Measurements from ENCODE around the gene CNPY4.

The CNPY4 gene

GRCh38 chr7:100167912-100168323 is 48.5 kb downstream of the CNPY4 start:
- DNase-seq (ENCODE audit: low read depth, low spot score): no peak

- DNase-seq (ENCODE audit: low read depth, low spot score): no peak
Observed at GRCh38 chr7:100169147-100169850, 49.9 kb downstream of the CNPY4 start.

GRCh38 chr7:100170101-100170897 is 50.9 kb downstream of the CNPY4 start:
- no peak for DNase-seq (ENCODE audit: low read depth, low spot score)

DNA sequence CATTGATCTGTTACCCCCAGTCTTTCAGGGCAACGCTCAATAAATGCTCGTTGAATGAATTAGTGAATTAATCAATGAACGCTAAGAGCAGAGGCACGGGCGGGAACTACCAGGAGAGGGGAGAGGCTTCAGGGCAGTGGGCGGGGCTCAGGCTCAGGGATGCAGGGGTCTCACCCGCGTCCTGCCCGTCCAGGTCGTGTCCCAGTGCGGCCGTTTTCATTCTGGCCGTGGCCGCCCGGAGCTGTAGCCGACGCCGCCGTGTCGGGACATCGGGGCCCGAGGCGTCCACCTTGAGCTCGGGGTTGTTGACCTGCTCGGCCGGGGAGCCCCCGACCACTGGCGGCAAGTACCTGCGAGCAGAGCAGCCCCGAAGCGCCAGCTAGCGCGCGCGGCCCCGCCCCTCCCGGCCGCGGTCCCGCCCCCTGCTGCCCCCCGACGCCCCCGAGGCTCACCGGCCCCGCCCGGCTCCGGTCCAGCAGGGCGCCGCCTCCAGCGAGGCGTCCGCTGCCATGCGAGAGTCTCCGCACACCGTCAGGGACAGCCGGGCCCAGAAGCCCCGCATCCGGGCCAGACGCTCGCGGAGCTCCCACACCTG is 51.8 kb downstream of the CNPY4 start:
- DNase-seq (ENCODE audit: low read depth, low spot score): no peak

DNA sequence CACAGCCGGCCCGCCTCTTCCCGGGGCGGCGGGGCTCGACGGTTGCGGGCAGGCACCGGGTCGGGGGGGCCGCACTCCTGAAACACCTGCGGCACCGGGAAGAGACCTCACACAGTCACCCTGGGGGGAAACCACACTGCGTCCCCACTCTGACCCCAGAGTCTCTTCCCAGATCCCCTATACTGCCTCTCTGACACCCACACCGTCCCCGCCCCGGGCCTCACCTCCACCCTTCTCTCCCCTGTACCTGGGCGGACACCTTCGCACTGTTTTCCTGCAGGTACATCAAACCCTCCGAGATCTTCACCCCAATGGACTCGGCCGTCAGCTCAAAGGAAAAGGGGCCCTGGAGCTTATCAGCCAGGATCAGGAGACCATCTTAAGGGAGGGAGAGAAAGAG is 52.4 kb downstream of the CNPY4 start:
- no peak for DNase-seq (ENCODE audit: low read depth, low spot score)

- no peak for DNase-seq (ENCODE audit: low read depth, low spot score)
Observed at GRCh38 chr7:100173806-100174495, 54.5 kb downstream of the CNPY4 start.

- no peak for DNase-seq (ENCODE audit: low read depth, low spot score)
Observed at GRCh38 chr7:100174582-100174981, 55.1 kb downstream of the CNPY4 start.

Data from activated naive CD8-positive, alpha-beta T cell treated with anti-CD3 and anti-CD28 coated beads, Interleukin-2, amount 50 U/mL, for 16 hours (primary cell).